Thyroid gland (tissue), 4 donors: Measurements from ENCODE around the gene ZBTB17. TPM values are rescaled to one million over a fixed set of nuclear protein-coding genes. Genes with fewer than 3 reads are reported as not detected.

Experiments used
- DNase-seq, 2 donors: peaks; one replicate each; pipeline ENCODE4 v3.0.0-alpha.2; 2019
- H3K27ac ChIP-seq, 3 donors: fragments of 200-600 bp; sonication (generic); 1 replicate in 2 of 3; 2 replicates in 1 of 3; pipeline ENCODE4 v1.5.1; 2016 to 2019; ENCODE audit warnings: mild to moderate bottlenecking in 1 of 3, moderate library complexity in 1 of 3
- H3K27me3 ChIP-seq: fragments of 200-600 bp; sonication (generic); one replicate; pipeline ENCODE4 v1.5.1; 2019
- H3K36me3 ChIP-seq, 2 donors: fragments of 200-600 bp; sonication (generic); one replicate each; pipeline ENCODE4 v1.5.1; 2016 to 2019
- H3K4me1 ChIP-seq, 2 donors: fragments of 200-600 bp; sonication (generic); one replicate each; pipeline ENCODE4 v1.5.1; 2017 to 2019
- H3K4me3 ChIP-seq, 3 donors: fragments of 200-600 bp; sonication (generic); replicated peaks in 1 of 3; 1 replicate in 2 of 3; 2 replicates in 1 of 3; pipeline ENCODE4 v1.5.1; 2016; ENCODE audit warnings: mild to moderate bottlenecking in 1 of 3
- H3K9me3 ChIP-seq: fragments of 200-600 bp; sonication (generic); one replicate; pipeline ENCODE4 v1.5.1; 2017
- CTCF ChIP-seq, 6 experiments: fragments of 200-600 bp in 3 of 6; fragments of 450-650 bp in 3 of 6; sonication (generic) in 3 of 6; IDR thresholded peaks; one replicate each; pipeline ENCODE4 v1.5.1; 2016 to 2019; ENCODE audit warnings: antibody characterized with exemption in 6 of 6, mild to moderate bottlenecking in 2 of 6, inconsistent platforms in 1 of 6, moderate library complexity in 1 of 6
- POLR2A ChIP-seq, 2 donors: fragments of 450-650 bp; IDR thresholded peaks; one replicate each; pipeline ENCODE4 v1.6.1; 2017; ENCODE audit warnings: antibody characterized with exemption in 2 of 2, mild to moderate bottlenecking in 2 of 2, moderate library complexity in 1 of 2
- WGBS, 2 donors: methylation state at CpG; one replicate each; pipeline ENCODE4 v1.1.5; 2017; 5-methylcytosine and 5-hydroxymethylcytosine counted together
- intact Hi-C: fragments of 100-400 bp; cut with DNase I; formaldehyde crosslinking; loops from one replicate; pipeline ENCODE4 v1.15.1; 2023
- total RNA-seq, 4 donors: library from RNA; depleted of rRNA; stranded (reverse); fragments of >200 nt; gene quantifications; one replicate each; pipeline ENCODE4 v1.2.3, GENCODE V29; 2016

The ZBTB17 gene
- total RNA-seq, 4 donors from 2014 or later, result 31.4 to 52.1 (median 36.1) TPM

GRCh38 chr1:15997076-15997585, 21.2 kb upstream of the ZBTB17 start:
- no peaks in the 10 kb centered on the region for H3K27me3 ChIP-seq
- H3K9me3 ChIP-seq, result no peaks in the 10 kb centered on the region
- no peaks in the 10 kb centered on the region for H3K4me1 ChIP-seq
- WGBS, 2 donors, result 69 to 86% methylated on average over 6 to 9 of the region's 9 CpGs
- no peaks in the 10 kb centered on the region for H3K36me3 ChIP-seq
- TF ChIP-seq CTCF (IDR thresholded peaks at IDR 0.05) (no peak), POLR2A (IDR thresholded peaks at IDR 0.05) (no peak)
- no peak for DNase-seq
- H3K27ac ChIP-seq, result no peak overlapping the region
- intact Hi-C loops, result no loop called here
- H3K4me3 ChIP-seq, result no peak overlapping the region

GRCh38 chr1:15994590-15995351, 18.9 kb upstream of the ZBTB17 start:
- Histone ChIP-seq H3K27me3 (no peaks in the 10 kb centered on the region), H3K4me1 (no peaks in the 10 kb centered on the region), H3K9me3 (no peaks in the 10 kb centered on the region), H3K36me3 (no peaks in the 10 kb centered on the region), H3K27ac (no peak overlapping the region), H3K4me3 (no peak overlapping the region)
- peak; percentile 52 to 58 for DNase-seq
- peak; percentile 51 to 86 (median 72) for TF ChIP-seq CTCF (IDR thresholded peaks at IDR 0.05)
- TF ChIP-seq POLR2A (IDR thresholded peaks at IDR 0.05), result no peak
- WGBS, 2 donors, result 75% methylated on average over 11 of the region's 11 CpGs
- intact Hi-C loops, result no loop called here

GRCh38 chr1:15994081-15994480, 18.2 kb upstream of the ZBTB17 start:
- WGBS, 2 donors, result 100% methylated on average over 2 of the region's 10 CpGs; no CpG with 5 or more reads in 1 of the 2 donors
- Histone ChIP-seq H3K36me3 (no peaks in the 10 kb centered on the region), H3K27ac (no peak overlapping the region), H3K4me3 (no peak overlapping the region), H3K4me1 (no peaks in the 10 kb centered on the region), H3K9me3 (no peaks in the 10 kb centered on the region), H3K27me3 (no peaks in the 10 kb centered on the region)
- no peak for DNase-seq
- no peak for TF ChIP-seq CTCF (IDR thresholded peaks at IDR 0.05)
- TF ChIP-seq POLR2A (IDR thresholded peaks at IDR 0.05), result no peak
- intact Hi-C loops, result no loop called here

- intact Hi-C loops, result no loop called here
- TF ChIP-seq POLR2A (IDR thresholded peaks at IDR 0.05) (no peak), CTCF (IDR thresholded peaks at IDR 0.05) (no peak)
- Histone ChIP-seq H3K36me3 (no peaks in the 10 kb centered on the region), H3K9me3 (no peaks in the 10 kb centered on the region), H3K27me3 (no peaks in the 10 kb centered on the region), H3K4me1 (no peaks in the 10 kb centered on the region), H3K27ac (no peak overlapping the region), H3K4me3 (no peak overlapping the region)
- DNase-seq, result no peak
- WGBS, 2 donors, result 91 to 95% methylated on average over 3 to 6 of the region's 15 CpGs
These were observed 17.8 kb upstream of the ZBTB17 start for GRCh38 chr1:15993666-15994065.
